Neural crest cell (in vitro differentiated cells): ENCODE data around the gene GAB2. TPM values are rescaled to one million over a fixed set of nuclear protein-coding genes. Genes with fewer than 3 reads are reported as not detected.

Source experiments
- DNase-seq: peaks from one replicate; pipeline ENCODE4 v3.0.0; 2021; ENCODE audit warnings: low read depth, mixed read lengths, low spot score
- H3K27ac Mint-ChIP-seq: one replicate; pipeline ENCODE4 v1.8.0; 2021; ENCODE audit warnings: mild to moderate bottlenecking, mixed read lengths; ENCODE audit not compliant: unreplicated experiment
- H3K27me3 Mint-ChIP-seq: 2 replicates; pipeline ENCODE4 v1.8.0; 2021; ENCODE audit warnings: low read depth, mild to moderate bottlenecking, mixed read lengths
- H3K36me3 Mint-ChIP-seq: 2 replicates; pipeline ENCODE4 v1.8.0; 2021; ENCODE audit warnings: low read depth, mild to moderate bottlenecking, mixed read lengths
- H3K4me1 Mint-ChIP-seq: 2 replicates; pipeline ENCODE4 v1.8.0; 2021; ENCODE audit warnings: mixed read lengths
- H3K4me3 Mint-ChIP-seq: one replicate; pipeline ENCODE4 v1.8.0; 2021; ENCODE audit warnings: mild to moderate bottlenecking, mixed read lengths
- H3K9me3 Mint-ChIP-seq: 2 replicates; pipeline ENCODE4 v1.8.0; 2021; ENCODE audit warnings: mixed read lengths
- total RNA-seq: library from RNA; stranded (reverse); gene quantifications from 2 replicates; pipeline ENCODE4 v1.2.1, GENCODE V29; 2021
- TF ChIP-seq, protein P1 (sequence below): fragments of 200-600 bp; sonication (generic); conservative IDR thresholded peaks from 2 replicates; pipeline ENCODE4 v1.5.0; 2021; ENCODE audit warnings: antibody characterized with exemption, mild to moderate bottlenecking

GAB2 gene
- total RNA-seq, 1 donor from 2014 or later = 27.9 TPM

DNA sequence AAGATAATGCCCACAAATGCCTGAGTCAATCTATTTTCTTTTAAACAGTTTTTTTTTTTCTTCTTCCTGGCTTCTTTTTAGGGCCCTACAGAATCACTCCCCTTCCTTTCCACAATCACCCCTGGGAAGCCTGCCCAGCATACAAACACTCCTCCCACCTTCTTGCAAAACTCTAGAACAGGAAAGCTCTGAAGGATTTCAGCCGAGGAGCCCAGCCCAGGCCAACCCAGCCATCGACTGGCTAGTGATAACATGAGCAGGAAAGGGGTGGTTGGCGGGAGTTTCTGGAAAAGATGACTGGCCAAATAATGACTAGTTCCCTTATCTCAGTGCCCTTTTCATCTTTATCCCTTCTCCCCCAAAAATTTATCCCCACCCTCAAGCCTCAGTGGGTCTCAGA lies 160.7 kb downstream of the GAB2 start:
- no peak overlapping the region for H3K27ac Mint-ChIP-seq

DNA sequence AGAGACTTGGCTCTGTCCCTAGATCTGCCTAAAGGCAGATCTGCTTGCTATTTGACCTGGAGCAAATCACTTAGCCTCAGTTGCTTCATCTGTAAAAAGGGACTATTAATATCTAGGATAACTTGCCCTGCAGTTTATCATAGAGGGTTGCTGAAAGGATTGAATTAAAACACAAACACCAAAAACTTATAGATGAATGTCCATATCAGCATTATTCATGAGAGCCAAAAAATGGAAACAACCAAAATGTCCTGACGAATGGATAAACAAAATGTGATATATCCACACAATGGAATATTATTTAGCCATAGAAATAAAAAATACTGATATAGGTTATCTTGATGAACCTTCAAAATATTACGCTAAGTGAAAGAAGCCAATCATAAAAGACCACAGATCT lies 161.7 kb downstream of the GAB2 start:
- Mint-ChIP-seq H3K4me3 (no peak overlapping the region), H3K36me3 (peaks cover 2% of the 10 kb centered on the region), H3K27ac (no peak overlapping the region), H3K27me3 (no peaks in the 10 kb centered on the region), H3K4me1 (peaks cover 14% of the 10 kb centered on the region), H3K9me3 (no peaks in the 10 kb centered on the region)
- TF ChIP-seq, protein P1, sequence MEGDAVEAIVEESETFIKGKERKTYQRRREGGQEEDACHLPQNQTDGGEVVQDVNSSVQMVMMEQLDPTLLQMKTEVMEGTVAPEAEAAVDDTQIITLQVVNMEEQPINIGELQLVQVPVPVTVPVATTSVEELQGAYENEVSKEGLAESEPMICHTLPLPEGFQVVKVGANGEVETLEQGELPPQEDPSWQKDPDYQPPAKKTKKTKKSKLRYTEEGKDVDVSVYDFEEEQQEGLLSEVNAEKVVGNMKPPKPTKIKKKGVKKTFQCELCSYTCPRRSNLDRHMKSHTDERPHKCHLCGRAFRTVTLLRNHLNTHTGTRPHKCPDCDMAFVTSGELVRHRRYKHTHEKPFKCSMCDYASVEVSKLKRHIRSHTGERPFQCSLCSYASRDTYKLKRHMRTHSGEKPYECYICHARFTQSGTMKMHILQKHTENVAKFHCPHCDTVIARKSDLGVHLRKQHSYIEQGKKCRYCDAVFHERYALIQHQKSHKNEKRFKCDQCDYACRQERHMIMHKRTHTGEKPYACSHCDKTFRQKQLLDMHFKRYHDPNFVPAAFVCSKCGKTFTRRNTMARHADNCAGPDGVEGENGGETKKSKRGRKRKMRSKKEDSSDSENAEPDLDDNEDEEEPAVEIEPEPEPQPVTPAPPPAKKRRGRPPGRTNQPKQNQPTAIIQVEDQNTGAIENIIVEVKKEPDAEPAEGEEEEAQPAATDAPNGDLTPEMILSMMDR = no peak
- DNase-seq = no peak

More for the DNA sequence above, 160.7 kb downstream of the GAB2 start:
- H3K4me1 Mint-ChIP-seq = peaks cover 9% of the 10 kb centered on the region
- TF ChIP-seq, protein P1 = no peak
- DNase-seq = no peak
- H3K27me3 Mint-ChIP-seq = no peaks in the 10 kb centered on the region
- peaks cover 2% of the 10 kb centered on the region for H3K36me3 Mint-ChIP-seq
- H3K9me3 Mint-ChIP-seq = no peaks in the 10 kb centered on the region
- no peak overlapping the region for H3K4me3 Mint-ChIP-seq

DNA sequence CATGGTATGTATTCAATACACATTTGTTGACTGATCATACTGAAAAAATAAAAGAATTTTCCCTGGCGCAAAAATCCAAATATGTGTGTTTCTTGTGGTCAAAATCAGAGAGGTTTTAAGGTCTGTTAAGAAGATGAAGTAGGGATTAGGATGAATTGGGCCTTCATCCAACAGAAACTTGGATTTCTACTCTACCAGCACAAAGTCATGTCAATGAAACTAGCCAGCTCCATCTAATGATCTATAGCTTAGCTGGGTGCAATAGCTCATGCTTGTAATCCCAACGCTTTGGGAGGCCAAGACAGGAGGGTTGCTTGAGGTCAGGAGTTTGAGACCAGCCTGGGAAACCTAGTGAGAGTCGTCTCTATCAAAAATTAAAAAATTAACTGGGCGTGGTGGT lies 163.4 kb downstream of the GAB2 start:
- Mint-ChIP-seq H3K36me3 (peaks cover 2% of the 10 kb centered on the region), H3K27ac (no peak overlapping the region), H3K9me3 (no peaks in the 10 kb centered on the region), H3K4me1 (peaks cover 14% of the 10 kb centered on the region), H3K4me3 (no peak overlapping the region), H3K27me3 (no peaks in the 10 kb centered on the region)
- TF ChIP-seq, protein P1 = no peak
- no peak for DNase-seq

DNA sequence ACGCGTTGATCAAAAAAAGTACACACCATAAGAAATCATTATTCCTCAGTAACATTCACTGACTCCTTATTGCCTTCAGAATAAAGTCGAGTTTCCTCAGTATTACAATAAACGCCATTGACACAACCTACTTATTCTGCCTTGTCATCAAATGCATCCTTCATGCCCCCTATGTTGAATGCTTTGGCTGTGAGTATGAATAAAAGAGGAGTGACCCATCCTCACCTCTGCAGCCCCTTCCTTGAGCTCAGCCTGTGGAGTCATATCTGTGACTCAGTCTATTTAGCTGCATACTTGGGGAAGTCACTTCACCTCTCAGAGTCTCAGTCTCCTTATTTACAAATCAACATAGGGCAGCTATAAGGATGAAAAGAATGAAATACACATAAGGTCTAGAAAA lies 163.8 kb downstream of the GAB2 start:
- DNase-seq = no peak
- peaks cover 14% of the 10 kb centered on the region for H3K4me1 Mint-ChIP-seq
- H3K27ac Mint-ChIP-seq = no peak overlapping the region
- no peaks in the 10 kb centered on the region for H3K9me3 Mint-ChIP-seq
- no peaks in the 10 kb centered on the region for H3K27me3 Mint-ChIP-seq
- peaks cover 2% of the 10 kb centered on the region for H3K36me3 Mint-ChIP-seq
- TF ChIP-seq, protein P1 = no peak
- no peak overlapping the region for H3K4me3 Mint-ChIP-seq

DNA sequence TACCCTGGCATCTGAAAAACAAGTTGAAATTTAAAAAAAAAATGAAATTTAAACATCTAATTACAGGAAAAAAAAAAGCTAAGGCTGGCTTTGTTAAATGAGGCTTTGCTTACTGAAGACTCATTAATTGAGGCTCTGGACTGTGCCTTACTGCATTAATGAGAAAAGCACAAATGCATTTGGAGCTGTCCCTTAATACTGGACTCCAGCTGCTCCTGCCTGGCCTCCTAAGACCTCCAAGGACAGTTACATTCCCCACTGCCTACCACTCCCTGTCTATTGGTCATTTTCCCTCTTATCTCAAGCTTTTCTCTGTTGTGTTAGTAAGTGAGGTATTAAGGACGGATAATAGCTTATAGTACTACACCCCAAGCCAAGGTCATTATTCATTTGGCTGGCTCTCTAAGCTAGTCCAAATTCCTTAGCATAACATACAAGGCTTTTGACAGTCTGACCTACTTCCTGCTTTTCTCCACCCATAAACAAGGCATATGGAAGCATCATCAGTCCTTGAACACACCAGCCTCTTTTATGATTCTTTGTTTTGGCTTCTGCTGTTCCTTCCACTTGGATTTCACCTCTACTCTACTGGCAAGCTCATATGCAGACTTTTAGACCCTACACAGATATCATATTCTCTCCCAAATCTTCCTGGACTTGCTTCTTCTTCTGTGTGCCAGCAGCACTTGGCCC lies 166.4 kb downstream of the GAB2 start:
- TF ChIP-seq, protein P1 = no peak
- DNase-seq = no peak
- Mint-ChIP-seq H3K36me3 (peaks cover 5% of the 10 kb centered on the region), H3K27ac (no peak overlapping the region), H3K9me3 (no peaks in the 10 kb centered on the region), H3K4me3 (no peak overlapping the region), H3K4me1 (peaks cover 14% of the 10 kb centered on the region), H3K27me3 (no peaks in the 10 kb centered on the region)
